ENCODE measurements around the gene MOB3B.

Gene MOB3B

DNA sequence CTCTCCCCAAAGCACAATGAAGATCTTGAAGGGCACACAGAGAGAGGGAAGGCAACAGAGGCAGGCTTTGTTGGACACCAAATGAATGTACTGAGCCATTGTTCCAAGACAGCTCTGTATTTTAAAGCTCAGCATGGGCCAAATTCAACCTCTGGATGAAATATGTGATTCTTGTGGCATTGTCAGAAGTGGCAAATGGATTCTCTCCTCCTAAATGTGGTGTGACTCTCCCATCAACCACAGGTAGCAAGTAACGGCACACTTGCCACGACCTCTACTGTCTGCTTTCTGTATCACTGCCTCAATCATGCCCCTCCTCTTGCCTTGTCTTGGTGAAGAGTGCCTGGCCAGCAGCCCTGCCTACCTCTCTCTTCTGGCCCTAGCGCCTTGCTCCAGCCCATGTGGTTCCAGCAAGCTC lies 6.1 kb upstream of the MOB3B start:
- ATAC-seq (ENCODE audit: low read depth), result peak; percentile 84

GRCh38 chr9:27534658-27535209 lies 5.1 kb upstream of the MOB3B start:
- no peak overlapping the region for H3K4me3 Mint-ChIP-seq

More for the DNA sequence above, 6.1 kb upstream of the MOB3B start:
- peak overlapping the region; percentile 38 for H3K27ac Mint-ChIP-seq
- no peaks in the 10 kb centered on the region for H3K27me3 Mint-ChIP-seq
- H3K4me3 Mint-ChIP-seq, result no peak overlapping the region
- peaks cover 19% of the 10 kb centered on the region for H3K4me1 Mint-ChIP-seq
- no peaks in the 10 kb centered on the region for H3K9me3 Mint-ChIP-seq
- peaks cover 2% of the 10 kb centered on the region for H3K36me3 Mint-ChIP-seq
- peak; percentile 11 to 14 for DNase-seq (ENCODE audit: low spot score in 2 of 2)

GRCh38 chr9:27534131-27534530 lies 4.5 kb upstream of the MOB3B start:
- H3K27ac Mint-ChIP-seq, result peak overlapping the region; percentile 12
- DNase-seq (ENCODE audit: low spot score in 2 of 2), result no peak
- H3K9me3 Mint-ChIP-seq, result no peaks in the 10 kb centered on the region
- H3K36me3 Mint-ChIP-seq, result peaks cover 2% of the 10 kb centered on the region
- ATAC-seq (ENCODE audit: low read depth), result no peak
- H3K27me3 Mint-ChIP-seq, result no peaks in the 10 kb centered on the region
- no peak overlapping the region for H3K4me3 Mint-ChIP-seq
- H3K4me1 Mint-ChIP-seq, result peaks cover 21% of the 10 kb centered on the region

More at GRCh38 chr9:27534658-27535209, 5.1 kb upstream of the MOB3B start:
- ATAC-seq (ENCODE audit: low read depth), result no peak
- Mint-ChIP-seq H3K36me3 (peaks cover 2% of the 10 kb centered on the region), H3K27ac (peak overlapping the region; percentile 12), H3K4me1 (peaks cover 20% of the 10 kb centered on the region), H3K9me3 (no peaks in the 10 kb centered on the region), H3K27me3 (no peaks in the 10 kb centered on the region)
- no peak for DNase-seq (ENCODE audit: low spot score in 2 of 2)

GRCh38 chr9:27533311-27533710 lies 3.7 kb upstream of the MOB3B start:
- Mint-ChIP-seq H3K4me1 (peaks cover 21% of the 10 kb centered on the region), H3K27ac (no peak overlapping the region), H3K4me3 (no peak overlapping the region), H3K36me3 (peaks cover 2% of the 10 kb centered on the region), H3K9me3 (no peaks in the 10 kb centered on the region), H3K27me3 (no peaks in the 10 kb centered on the region)
- DNase-seq (ENCODE audit: low spot score in 2 of 2) (no peak), ATAC-seq (ENCODE audit: low read depth) (no peak)

- ATAC-seq (ENCODE audit: low read depth) (no peak), DNase-seq (ENCODE audit: low spot score in 2 of 2) (no peak)
- no peaks in the 10 kb centered on the region for H3K27me3 Mint-ChIP-seq
- H3K27ac Mint-ChIP-seq, result peak overlapping the region; percentile 77
- no peak overlapping the region for H3K4me3 Mint-ChIP-seq
- H3K9me3 Mint-ChIP-seq, result no peaks in the 10 kb centered on the region
- peaks cover 32% of the 10 kb centered on the region for H3K4me1 Mint-ChIP-seq
- H3K36me3 Mint-ChIP-seq, result peaks cover 2% of the 10 kb centered on the region
These were observed 2.4 kb upstream of the MOB3B start for GRCh38 chr9:27532046-27532445.

GRCh38 chr9:27530915-27531755 lies 1.5 kb upstream of the MOB3B start:
- H3K4me1 Mint-ChIP-seq, result peaks cover 37% of the 10 kb centered on the region
- no peak for DNase-seq (ENCODE audit: low spot score in 2 of 2)
- H3K4me3 Mint-ChIP-seq, result no peak overlapping the region
- no peak for ATAC-seq (ENCODE audit: low read depth)
- H3K9me3 Mint-ChIP-seq, result no peaks in the 10 kb centered on the region
- peaks cover 2% of the 10 kb centered on the region for H3K36me3 Mint-ChIP-seq
- H3K27me3 Mint-ChIP-seq, result no peaks in the 10 kb centered on the region
- no peak overlapping the region for H3K27ac Mint-ChIP-seq

DNA sequence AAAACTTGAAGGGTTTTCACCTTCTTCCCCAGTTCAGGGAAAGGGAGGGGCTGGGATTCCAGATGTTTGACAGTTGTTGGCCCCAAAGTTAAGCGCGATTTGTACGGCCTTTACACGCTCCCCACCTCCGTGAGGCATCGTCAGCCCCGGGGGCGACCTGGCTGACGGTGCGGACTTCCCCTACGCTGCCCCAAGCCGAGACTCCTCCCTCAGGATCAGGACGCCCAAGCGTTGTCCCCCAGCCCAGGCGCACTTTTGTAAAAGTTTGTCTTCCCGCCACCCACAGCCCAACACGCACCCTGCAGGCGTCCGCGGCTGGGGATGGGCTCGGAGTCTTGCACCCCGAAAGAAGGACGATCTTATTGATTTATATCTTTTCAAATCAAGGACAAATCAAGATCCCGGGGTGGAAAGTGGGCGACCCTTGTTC lies 713 bp downstream of the MOB3B start:
- peak overlapping the region; percentile 97 for H3K4me3 Mint-ChIP-seq
- peak in 1 of 2 donors; percentile 58 for DNase-seq (ENCODE audit: low spot score in 2 of 2)
- peaks cover 36% of the 10 kb centered on the region for H3K4me1 Mint-ChIP-seq
- H3K9me3 Mint-ChIP-seq, result no peaks in the 10 kb centered on the region
- ATAC-seq (ENCODE audit: low read depth), result peak; percentile 64
- H3K36me3 Mint-ChIP-seq, result peaks cover 5% of the 10 kb centered on the region
- H3K27me3 Mint-ChIP-seq, result no peaks in the 10 kb centered on the region
- H3K27ac Mint-ChIP-seq, result peak overlapping the region; percentile 95

- ATAC-seq (ENCODE audit: low read depth) (peak; percentile 57), DNase-seq (ENCODE audit: low spot score in 2 of 2) (peak; percentile 50 to 56)
- H3K27ac Mint-ChIP-seq, result peak overlapping the region; percentile 95
- peaks cover 5% of the 10 kb centered on the region for H3K36me3 Mint-ChIP-seq
- H3K9me3 Mint-ChIP-seq, result no peaks in the 10 kb centered on the region
- no peaks in the 10 kb centered on the region for H3K27me3 Mint-ChIP-seq
- peak overlapping the region; percentile 97 for H3K4me3 Mint-ChIP-seq
- H3K4me1 Mint-ChIP-seq, result peaks cover 32% of the 10 kb centered on the region
These were observed 1.3 kb downstream of the MOB3B start for GRCh38 chr9:27528076-27528885.

DNA sequence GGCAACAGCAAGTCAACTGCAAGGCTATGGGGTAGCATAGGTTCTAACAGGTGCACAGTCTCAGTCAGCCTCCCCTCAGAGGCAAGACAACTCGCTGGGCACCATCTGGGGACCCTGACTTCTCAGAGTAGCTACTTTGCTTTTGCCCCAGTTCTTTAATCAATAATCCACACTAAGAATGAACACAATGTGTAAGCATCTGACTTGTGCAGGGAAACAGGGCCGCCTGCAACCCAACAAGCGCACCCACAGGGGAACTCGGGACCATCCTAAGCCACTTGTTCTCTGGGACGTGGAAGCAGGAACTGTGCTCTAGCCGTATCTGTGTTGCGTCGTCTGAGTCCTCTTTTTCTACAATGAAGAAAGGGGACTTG lies 1.9 kb downstream of the MOB3B start:
- H3K27ac Mint-ChIP-seq, result peak overlapping the region; percentile 95

GRCh38 chr9:27524236-27524635 lies 5.4 kb downstream of the MOB3B start, which contains the start of gene IFNK:
IFNK (plus strand) TSS chr9:27524290; CDS start chr9:27524337, 47 bp downstream.
- Mint-ChIP-seq H3K4me1 (peaks cover 43% of the 10 kb centered on the region), H3K27me3 (no peaks in the 10 kb centered on the region), H3K27ac (peak within 1 kb of the TSS; percentile 33), H3K9me3 (no peaks in the 10 kb centered on the region), H3K36me3 (peaks cover 7% of the 10 kb centered on the region), H3K4me3 (peak within 1 kb of the TSS; percentile 1)
- no peak for ATAC-seq (ENCODE audit: low read depth)
- no peak for DNase-seq (ENCODE audit: low spot score in 2 of 2)

More for the DNA sequence above, 1.9 kb downstream of the MOB3B start:
- peaks cover 35% of the 10 kb centered on the region for H3K4me1 Mint-ChIP-seq
- no peak for ATAC-seq (ENCODE audit: low read depth)
- H3K27me3 Mint-ChIP-seq, result no peaks in the 10 kb centered on the region
- no peak for DNase-seq (ENCODE audit: low spot score in 2 of 2)
- peak overlapping the region; percentile 97 for H3K4me3 Mint-ChIP-seq
- peaks cover 5% of the 10 kb centered on the region for H3K36me3 Mint-ChIP-seq
- H3K9me3 Mint-ChIP-seq, result no peaks in the 10 kb centered on the region

GRCh38 chr9:27523141-27523540 lies 6.5 kb downstream of the MOB3B start:
- peaks cover 10% of the 10 kb centered on the region for H3K36me3 Mint-ChIP-seq

DNA sequence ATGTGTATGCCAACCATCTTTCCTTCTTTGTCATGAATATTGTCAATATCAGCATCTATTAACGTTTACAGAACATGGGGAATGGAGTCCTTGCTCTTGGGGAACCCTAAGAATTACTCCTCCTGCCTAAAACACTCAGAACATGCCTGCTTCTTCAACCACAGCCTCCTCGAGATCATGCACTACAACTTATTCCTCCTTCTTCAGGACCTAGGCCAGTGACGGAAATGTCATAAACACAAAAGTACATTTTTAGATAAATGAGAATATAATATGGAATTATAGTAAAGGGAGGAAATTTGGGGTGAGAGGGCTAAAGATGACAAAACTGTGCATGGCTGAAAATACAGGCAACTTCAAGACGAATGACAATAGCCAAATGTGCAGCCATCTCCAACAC lies 8.6 kb downstream of the MOB3B start:
- DNase-seq (ENCODE audit: low spot score in 2 of 2), result no peak
- no peaks in the 10 kb centered on the region for H3K9me3 Mint-ChIP-seq
- no peak for ATAC-seq (ENCODE audit: low read depth)
- no peaks in the 10 kb centered on the region for H3K27me3 Mint-ChIP-seq
- H3K36me3 Mint-ChIP-seq, result peaks cover 19% of the 10 kb centered on the region
- peaks cover 39% of the 10 kb centered on the region for H3K4me1 Mint-ChIP-seq
- no peak overlapping the region for H3K27ac Mint-ChIP-seq
- H3K4me3 Mint-ChIP-seq, result no peak overlapping the region

More at GRCh38 chr9:27523141-27523540, 6.5 kb downstream of the MOB3B start:
- H3K4me3 Mint-ChIP-seq, result no peak overlapping the region
- peaks cover 48% of the 10 kb centered on the region for H3K4me1 Mint-ChIP-seq
- no peaks in the 10 kb centered on the region for H3K27me3 Mint-ChIP-seq
- ATAC-seq (ENCODE audit: low read depth) (no peak), DNase-seq (ENCODE audit: low spot score in 2 of 2) (no peak)
- no peak overlapping the region for H3K27ac Mint-ChIP-seq
- H3K9me3 Mint-ChIP-seq, result no peaks in the 10 kb centered on the region

DNA sequence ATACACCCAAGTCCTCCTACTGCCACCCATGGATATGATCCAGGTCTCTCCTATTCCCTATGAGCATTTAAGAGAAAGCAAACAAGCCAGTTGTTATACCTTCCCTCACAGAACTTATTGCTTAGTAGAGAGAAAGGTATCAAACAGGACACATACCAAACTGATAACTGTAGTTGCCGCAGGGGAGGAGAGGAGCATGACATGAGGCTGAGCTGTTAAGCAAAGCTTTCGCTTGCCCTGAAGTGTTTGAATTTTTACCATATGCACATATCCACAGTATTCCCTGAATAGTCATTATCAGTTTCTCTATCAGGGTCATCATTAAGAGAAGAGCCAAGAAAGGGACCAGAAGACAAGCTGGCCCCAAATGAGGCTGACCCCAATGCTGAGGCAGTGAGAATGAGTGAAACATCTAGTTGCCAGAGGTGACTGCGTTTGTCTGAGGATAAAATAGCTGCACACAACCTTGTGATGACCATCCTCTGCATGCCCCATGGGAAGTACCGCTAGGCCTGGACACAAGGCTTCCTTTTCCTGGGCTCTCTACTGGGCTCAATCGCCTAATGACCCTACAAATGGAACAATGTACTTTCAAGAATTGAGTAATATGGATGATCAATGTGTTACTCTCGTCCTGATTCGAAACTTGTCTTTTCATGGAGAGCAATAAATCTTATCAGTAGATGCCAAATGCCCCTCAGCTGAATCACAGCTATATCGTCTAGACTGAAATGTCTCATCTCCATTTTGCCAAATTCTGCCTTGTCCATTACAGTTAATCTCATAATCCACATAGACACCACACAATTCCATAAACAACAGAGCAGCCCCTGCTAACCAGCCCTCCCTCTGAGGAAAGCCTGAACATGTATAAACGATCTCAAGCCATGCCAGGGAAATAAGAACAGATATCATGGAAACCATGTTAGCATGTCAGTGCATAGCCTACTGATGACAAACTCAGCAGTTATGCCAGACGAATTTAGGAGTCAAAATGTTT lies 9.8 kb downstream of the MOB3B start:
- Mint-ChIP-seq H3K27me3 (no peaks in the 10 kb centered on the region), H3K4me3 (no peak overlapping the region), H3K36me3 (peaks cover 19% of the 10 kb centered on the region), H3K27ac (no peak overlapping the region), H3K9me3 (no peaks in the 10 kb centered on the region), H3K4me1 (peaks cover 39% of the 10 kb centered on the region)
- ATAC-seq (ENCODE audit: low read depth) (no peak), DNase-seq (ENCODE audit: low spot score in 2 of 2) (no peak)

Measured in memory B cell (primary cell).